ENCODE measurements around the gene NFS1. TPM values are rescaled to one million over a fixed set of nuclear protein-coding genes. Genes with fewer than 3 reads are reported as not detected.

Gene NFS1
- total and polyA plus RNA-seq, 2 of the 4 experiments (the other 2 are of a cell fraction), result 16.5 to 35.6 TPM

DNA sequence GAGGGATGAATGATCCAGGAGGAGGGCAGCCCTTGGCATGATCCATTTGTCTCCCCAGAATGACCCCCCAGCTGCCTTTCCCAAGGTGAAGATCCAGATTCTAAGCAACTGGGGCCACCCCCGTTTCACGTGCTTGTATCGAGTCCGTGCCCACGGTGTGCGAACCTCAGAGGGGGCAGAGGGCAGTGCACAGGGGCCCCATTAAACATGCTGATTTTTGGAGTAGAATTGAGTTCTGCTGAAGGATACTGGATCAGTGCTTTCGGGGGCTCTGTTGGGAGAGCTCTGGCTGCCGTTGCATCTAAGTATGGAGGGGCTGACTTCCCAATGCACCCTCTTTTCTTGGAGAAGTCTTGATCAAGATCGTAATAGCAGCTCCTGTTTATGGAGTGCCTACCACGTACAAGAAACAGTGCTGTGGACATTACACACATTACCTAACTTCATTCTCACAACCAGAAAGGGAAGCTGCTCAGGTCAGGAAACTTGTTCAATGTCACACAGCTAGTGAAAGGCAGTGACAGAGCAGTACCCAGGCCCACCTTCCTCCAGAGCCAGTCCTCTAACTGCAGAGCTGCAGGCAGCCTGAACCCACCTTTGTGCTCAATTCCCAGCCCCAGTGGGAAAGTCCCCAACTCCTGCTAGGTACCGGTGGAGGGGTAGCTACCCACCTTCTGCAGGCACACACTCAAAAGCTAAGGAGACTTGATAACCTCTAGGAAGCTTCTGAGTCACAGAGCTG lies 78.2 kb downstream of the NFS1 start:
- Histone ChIP-seq H2AFZ (replicated peaks; ENCODE audit: low read length, poor library complexity) (no peak overlapping the region), H4K91ac (ENCODE audit: insufficient read depth, low read depth, low read length) (no peak overlapping the region), H3K56ac (ENCODE audit: extremely low read depth, insufficient read depth, low read length) (no peak overlapping the region), H2BK5ac (ENCODE audit: low read depth, low read length, poor library complexity, severe bottlenecking) (no peak overlapping the region), H3K36me3 (ENCODE audit: control insufficient read depth, insufficient read depth, low read length) (peaks cover 13% of the 10 kb centered on the region), H3K23ac (ENCODE audit: low read depth, low read length) (no peak overlapping the region), H3K27me3 (ENCODE audit: control insufficient read depth, insufficient read depth, low read length) (no peaks in the 10 kb centered on the region), H4K20me1 (ENCODE audit: insufficient read depth, low read length) (0 out of 2 replicates have a peak, but pooled peaks cover 11% of the 10 kb centered on the region), H2BK15ac (ENCODE audit: low read depth, low read length) (no peak overlapping the region), H3K9me3 (ENCODE audit: control insufficient read depth, insufficient read depth, low read length) (no peaks in the 10 kb centered on the region), H4K8ac (ENCODE audit: low read depth in 2 of 2, low read length in 2 of 2) (no peak overlapping the region), H3K27ac (ENCODE audit: insufficient read depth, low read length) (no peak overlapping the region), H3K14ac (replicated peaks; ENCODE audit: low read depth, low read length) (no peak overlapping the region), H2AK9ac (replicated peaks; ENCODE audit: low read depth, low read length, poor library complexity) (no peak overlapping the region), H3K18ac (ENCODE audit: low read depth, low read length) (no peak overlapping the region), H4K5ac (ENCODE audit: low read depth, low read length) (no peak overlapping the region), H3K4me2 (ENCODE audit: low read depth, low read length) (no peak overlapping the region), H3K4me1 (ENCODE audit: control insufficient read depth, insufficient read depth, low read length) (peaks cover 10% of the 10 kb centered on the region), H3K9ac (ENCODE audit: low read depth, low read length) (no peak overlapping the region), H3K4me3 (ENCODE audit: insufficient read depth, low read depth, low read length) (no peak overlapping the region), H3K4ac (ENCODE audit: low read depth, low read length) (no peak overlapping the region), H3K79me1 (ENCODE audit: low read depth in 1 of 2, low read length in 2 of 2) (peaks cover 4 to 25% of the 10 kb centered on the region in 2 experiments), H3K9me1 (ENCODE audit: insufficient read depth, low read length) (peaks cover 7% of the 10 kb centered on the region; the same call in 1 of the 2 replicates), H2BK120ac (ENCODE audit: low read depth, low read length) (no peak overlapping the region), H2BK20ac (ENCODE audit: low read depth, low read length) (no peak overlapping the region), H2AK5ac (ENCODE audit: low read depth, low read length) (no peak overlapping the region)
- no TSS peak for BruUV-seq (replicated peaks)
- ChIA-PET CTCF (no interaction called here), POLR2A (ENCODE audit: unreplicated experiment) (no interaction called here)
- dilution Hi-C loops (cut with HindIII; ENCODE audit: low sequenced_read_pairs, unreplicated experiment), result no loop called here
- in situ Hi-C loops (cut with MboI; ENCODE audit: low sequenced_read_pairs), result no loop called here
- ATAC-seq (ENCODE audit: low read depth), result no peak
- intact Hi-C loops (cut with micrococcal nuclease), result no loop called here
- no peak for DNase-seq
- WGBS, 2 experiments (ENCODE audit: extremely low coverage in 2 of 2, insufficient read length in 1 of 2), result 98% methylated on average over 7 of the region's 11 CpGs; no CpG with 5 or more reads in 1 of the 2 experiments
- TF ChIP-seq, protein P1, sequence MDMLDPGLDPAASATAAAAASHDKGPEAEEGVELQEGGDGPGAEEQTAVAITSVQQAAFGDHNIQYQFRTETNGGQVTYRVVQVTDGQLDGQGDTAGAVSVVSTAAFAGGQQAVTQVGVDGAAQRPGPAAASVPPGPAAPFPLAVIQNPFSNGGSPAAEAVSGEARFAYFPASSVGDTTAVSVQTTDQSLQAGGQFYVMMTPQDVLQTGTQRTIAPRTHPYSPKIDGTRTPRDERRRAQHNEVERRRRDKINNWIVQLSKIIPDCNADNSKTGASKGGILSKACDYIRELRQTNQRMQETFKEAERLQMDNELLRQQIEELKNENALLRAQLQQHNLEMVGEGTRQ (IDR thresholded peaks at IDR 0.05; ENCODE audit: low read depth, low read length), result no peak
- no peak for TF ChIP-seq SMC3 (IDR thresholded peaks at IDR 0.05; ENCODE audit: low read depth, low read length)
- TF ChIP-seq POLR2A (IDR thresholded peaks at IDR 0.05; ENCODE audit: low read depth, low read length), result no peak
- TF ChIP-seq BHLHE40 (IDR thresholded peaks at IDR 0.05; ENCODE audit: low read depth, low read length), result no peak
- no peak for TF ChIP-seq MXI1 (IDR thresholded peaks at IDR 0.05; ENCODE audit: borderline replicate concordance, low read depth, low read length)
- no peak for TF ChIP-seq CHD1 (IDR thresholded peaks at IDR 0.05; ENCODE audit: low read depth, low read length)
- TF ChIP-seq, protein P2, sequence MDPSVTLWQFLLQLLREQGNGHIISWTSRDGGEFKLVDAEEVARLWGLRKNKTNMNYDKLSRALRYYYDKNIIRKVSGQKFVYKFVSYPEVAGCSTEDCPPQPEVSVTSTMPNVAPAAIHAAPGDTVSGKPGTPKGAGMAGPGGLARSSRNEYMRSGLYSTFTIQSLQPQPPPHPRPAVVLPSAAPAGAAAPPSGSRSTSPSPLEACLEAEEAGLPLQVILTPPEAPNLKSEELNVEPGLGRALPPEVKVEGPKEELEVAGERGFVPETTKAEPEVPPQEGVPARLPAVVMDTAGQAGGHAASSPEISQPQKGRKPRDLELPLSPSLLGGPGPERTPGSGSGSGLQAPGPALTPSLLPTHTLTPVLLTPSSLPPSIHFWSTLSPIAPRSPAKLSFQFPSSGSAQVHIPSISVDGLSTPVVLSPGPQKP (IDR thresholded peaks at IDR 0.05; ENCODE audit: borderline replicate concordance, low read depth, low read length), result no peak
- TF ChIP-seq RFX5 (IDR thresholded peaks at IDR 0.05; ENCODE audit: low read depth, low read length), result no peak
- no peak for TF ChIP-seq NFE2L2 (IDR thresholded peaks at IDR 0.05; ENCODE audit: low read depth, low read length)
- TF ChIP-seq CEBPB (IDR thresholded peaks at IDR 0.05; ENCODE audit: low read depth, low read length), result no peak
- TF ChIP-seq MAZ (IDR thresholded peaks at IDR 0.05; ENCODE audit: borderline replicate concordance, low read depth, low read length), result no peak
- no peak for TF ChIP-seq MAFK (IDR thresholded peaks at IDR 0.05; ENCODE audit: low read depth, low read length)
